Activated CD4-positive, alpha-beta T cell treated with anti-CD3 and anti-CD28 coated beads for 1 hour (primary cell): ENCODE data around the gene GPATCH8.
"Not testable (repeated sequence)": the region's sequence is repeated elsewhere in the genome, so short reads cannot be mapped to it uniquely, and the experiment has no call there.

Experiments
- DNase-seq: peaks from one replicate; pipeline ENCODE4 v3.0.0-alpha.2; 2020

GPATCH8 gene

DNA sequence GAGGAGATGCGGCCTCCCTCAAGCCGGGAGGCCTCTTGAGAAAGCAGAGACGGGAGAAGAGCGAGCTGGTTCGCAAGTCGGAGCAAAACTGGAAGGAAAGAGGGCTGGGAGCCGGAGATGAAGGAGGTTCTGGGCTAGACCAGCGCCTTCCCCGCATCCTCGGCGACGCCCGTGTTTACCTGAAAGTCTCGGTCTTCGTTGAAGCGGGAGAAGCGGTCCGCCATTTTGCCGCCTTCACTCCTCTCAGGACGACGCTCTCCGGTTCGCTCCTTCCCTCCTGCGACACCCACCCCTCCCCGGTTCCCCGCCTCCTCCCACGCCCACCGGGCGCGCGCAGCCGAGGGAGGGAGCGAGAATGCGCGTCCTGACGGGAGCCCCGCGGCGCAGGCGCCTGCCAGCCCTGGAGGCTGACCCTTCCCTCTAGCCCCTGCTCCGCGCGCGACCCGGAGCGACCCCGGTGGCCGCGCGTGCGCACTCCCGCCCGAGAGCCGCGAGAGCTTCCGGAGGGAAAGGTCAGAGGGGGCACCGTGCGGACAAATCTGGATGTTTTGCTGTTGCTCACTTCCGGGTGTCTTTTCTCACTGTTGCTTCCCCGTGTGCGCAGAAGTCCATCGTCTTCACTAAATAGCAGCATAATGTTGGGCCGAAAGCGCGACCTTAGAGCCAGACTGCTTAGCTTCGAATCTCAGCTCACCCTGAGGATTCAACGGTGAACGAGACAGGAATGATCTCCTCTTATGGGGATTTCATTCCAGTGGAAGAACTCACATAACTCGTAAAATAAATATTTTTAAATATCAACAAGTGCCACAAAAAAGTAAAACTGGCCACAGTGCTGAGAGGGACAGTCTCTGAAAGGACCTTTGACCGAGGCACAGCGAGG, at the start of gene GPATCH8:
GPATCH8 (minus strand) TSS at position 260 of the 883 bp plus-strand sequence; CDS start at position 224, 36 bp downstream.
- DNase-seq = peak; percentile 88

DNA sequence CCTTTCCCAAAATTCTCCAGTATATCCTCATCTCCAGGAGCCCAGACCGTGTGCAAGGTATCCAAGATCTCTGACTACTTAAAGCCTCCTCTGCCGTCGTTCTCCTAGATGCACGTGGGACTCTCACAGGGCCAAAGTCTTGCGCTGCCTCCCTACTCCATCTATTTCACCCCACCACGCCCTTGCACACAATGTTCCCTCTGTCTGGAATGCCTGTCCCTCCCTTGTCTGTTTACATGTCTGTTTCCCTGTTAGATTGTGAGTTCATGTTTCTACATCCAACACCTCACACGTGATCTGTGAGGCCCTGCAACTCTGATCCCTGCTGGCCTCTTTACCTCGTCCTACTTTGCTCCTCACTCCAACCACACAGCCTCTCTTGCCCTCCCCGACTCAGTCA, 49.2 kb upstream of the GPATCH8 start:
- no peak for DNase-seq

DNA sequence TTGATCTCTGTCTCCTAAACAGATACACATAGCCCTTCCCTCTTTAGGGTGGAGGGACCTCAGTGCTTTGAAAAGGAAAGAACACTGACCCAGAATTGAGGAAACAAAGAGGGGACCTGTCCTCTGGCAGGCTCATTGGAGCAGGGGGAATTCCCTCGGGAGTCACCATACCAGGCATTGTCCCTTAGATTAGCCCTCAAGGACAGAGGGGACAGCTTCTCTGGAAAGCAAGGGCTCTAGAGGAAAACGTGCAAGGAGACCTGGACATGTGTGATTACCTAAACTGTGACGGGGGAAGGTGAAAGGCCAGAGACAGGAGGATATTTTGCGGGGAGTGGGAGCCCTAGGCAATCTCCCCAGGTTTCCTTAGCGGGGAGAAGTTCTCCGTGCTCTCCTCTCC, 46.5 kb upstream of the GPATCH8 start:
- DNase-seq = no peak

- DNase-seq = no peak
Observed at GRCh38 chr17:44548376-44549230, 45.4 kb upstream of the GPATCH8 start.

GRCh38 chr17:44547625-44548267, 44.5 kb upstream of the GPATCH8 start:
- no peak for DNase-seq

DNA sequence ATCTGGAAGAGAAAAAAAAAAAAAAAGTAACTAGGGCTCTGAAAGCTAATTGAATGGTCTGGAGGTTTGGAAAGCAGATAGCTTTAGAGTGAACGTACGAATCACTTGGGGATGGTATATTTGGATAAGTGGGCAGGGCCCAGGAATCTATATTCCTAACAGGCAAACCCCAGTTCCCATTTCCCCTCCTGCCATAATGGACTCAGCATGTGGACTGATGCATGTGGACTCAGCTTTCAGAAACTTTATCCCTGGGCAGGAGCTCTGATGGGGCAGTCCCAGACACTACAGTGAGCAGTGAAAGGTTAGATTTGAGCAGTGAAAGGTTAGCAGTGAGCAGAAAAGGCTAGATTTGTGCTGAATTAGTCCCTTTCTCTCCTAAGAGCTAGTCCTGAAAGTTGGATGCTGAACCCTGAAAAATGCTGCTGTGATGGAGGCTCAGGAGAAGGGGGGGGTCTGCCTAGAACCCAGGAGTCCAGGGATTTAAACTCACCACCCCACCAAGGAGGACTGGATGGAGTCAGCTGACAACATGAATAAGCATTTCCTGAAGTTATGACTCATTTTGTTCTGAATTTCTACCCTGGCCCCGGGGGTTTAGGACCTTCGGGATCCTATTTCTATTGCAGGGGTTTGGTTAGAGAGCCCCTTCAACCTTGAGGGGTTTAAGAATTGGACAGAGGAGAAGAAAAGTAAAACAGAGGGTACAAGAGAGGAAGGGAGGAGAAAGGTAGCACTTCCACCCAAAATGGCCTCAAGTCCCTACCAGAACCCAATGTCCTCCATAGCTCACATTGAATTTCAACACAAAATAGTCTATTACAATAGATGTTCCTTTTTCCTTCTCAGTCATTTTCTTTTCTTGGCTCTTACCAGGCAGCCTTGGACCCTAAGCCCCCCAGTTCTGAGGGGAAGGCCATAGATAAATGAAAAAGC, 43.7 kb upstream of the GPATCH8 start:
- DNase-seq = no peak

GRCh38 chr17:44543905-44544523, 40.8 kb upstream of the GPATCH8 start:
- DNase-seq = no peak

GRCh38 chr17:44543213-44543904, 40.2 kb upstream of the GPATCH8 start:
- no peak for DNase-seq

- no peak for DNase-seq
Observed at GRCh38 chr17:44541884-44542581, 38.8 kb upstream of the GPATCH8 start.

GRCh38 chr17:44540246-44541084, 37.3 kb upstream of the GPATCH8 start:
- DNase-seq = no peak

GRCh38 chr17:44539673-44540072, 36.5 kb upstream of the GPATCH8 start:
- no peak for DNase-seq

DNA sequence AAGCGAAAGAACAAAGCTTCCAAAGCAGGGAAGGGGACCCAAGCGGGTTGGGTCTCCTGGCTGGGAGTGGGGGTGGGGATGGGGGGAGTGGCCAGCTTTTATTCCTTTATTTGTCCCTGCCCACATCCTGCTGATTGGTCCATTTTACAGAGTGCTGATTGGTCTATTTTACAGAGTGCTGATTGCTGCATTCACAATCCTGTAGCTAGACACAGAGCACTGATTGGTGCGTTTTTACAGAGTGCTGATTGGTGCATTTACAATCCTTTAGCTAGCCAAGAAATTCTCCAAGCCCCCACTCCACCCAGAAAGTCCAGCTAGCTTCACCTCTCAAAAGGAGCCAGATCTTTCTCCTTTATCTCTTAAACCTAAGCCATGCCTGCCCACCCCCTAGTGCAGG, 34.7 kb upstream of the GPATCH8 start:
- not testable (repeated sequence) for DNase-seq

DNA sequence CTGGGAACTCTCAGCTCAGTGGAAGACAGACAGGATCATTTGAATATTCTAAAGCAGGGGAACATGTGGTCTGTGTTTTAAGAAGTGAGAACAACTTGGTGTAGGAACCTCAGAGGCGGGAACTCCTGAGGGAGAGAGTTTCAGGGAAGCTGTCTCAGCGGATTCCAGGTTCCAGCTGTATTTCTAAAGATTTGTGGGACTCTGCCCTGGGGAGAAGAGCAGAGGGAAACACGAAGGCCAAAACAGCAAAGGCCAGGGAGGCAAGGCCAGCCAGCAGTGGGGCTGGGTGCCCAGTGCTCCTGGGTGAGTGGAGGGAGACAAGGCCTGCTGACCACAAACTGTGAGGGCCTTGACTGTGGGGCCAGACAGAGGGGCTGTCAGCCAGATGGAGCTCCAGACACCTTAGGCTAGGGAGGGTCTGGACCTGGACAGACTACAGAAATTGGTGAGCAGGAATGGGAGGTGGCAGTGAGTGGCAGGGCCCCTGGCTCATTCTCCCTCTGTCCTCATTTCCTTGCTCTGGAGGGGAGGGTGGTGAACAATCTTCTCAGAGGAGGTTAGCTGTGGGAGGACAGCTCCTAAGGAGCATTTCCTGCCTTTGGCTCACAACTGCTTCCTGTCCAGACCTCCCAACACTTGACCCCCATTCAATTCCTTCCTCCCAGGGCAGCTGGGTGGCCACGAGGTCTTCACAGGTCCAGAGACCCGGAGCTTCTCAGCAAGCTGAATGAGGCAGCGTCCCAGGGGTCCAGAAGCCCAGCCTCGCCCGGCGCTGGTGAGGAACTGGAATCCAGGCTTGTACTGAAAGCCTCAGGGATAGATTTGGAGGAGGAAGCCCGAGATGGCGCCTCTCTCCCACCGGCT, 33.1 kb upstream of the GPATCH8 start:
- no peak for DNase-seq

DNA sequence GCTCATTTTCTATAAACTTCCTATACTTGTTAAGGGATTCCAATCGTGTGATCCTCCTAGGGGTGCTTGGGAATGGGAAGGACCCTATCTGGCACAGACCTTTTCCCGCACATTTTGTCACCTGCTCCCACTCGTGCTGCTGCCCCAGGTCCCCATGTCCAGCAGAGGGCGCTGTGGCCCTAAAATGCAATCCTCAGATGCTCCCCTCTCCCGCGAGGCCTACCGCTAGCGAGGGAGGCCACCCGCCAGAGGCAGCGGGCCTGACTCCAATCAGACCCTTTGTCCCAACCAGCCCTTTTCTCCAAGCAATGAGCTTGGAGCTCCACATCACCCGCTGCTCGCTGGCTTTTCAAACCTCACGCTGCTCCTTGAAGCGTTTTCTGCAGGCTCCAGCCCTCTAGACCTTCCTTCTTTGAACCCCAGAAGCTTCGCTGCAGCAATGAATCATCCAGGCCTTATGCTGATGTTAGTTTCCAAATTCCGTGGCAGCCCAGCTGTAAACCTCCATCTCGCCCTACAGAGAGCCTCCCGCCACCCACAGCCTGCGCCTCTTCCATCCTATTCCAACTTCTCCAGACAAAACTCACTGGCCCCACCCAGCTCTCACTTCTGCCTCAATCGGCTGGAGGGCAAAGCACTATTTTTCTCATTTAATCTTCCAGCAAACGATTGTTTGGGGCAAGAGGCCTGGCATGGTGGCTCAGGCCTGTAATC, 30.5 kb upstream of the GPATCH8 start:
- peak; percentile 76 for DNase-seq

DNA sequence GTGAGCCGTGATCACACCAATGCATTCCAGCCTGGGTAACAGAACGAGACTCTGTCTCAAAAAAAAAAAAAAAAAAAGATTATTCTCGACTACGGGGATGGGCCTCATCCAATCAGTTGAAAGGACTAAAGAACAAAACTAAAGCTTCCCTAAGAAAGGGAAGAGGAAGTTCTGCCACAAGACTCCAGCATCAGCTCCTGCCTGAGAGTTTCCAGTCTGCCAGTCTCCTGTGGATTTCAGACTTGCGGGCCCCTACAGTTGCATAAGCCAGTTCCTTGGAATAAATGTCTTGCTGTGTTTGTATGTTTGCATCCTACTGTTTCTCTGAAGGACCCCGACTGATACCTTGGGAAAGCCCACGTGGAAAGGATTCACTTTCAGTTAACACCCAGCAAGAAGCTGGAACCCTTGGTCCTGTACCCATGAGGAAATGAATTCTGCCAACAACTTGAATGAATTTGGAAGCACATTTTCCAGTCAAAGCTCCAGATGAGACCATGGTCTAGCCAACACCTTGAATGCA, 27.8 kb upstream of the GPATCH8 start:
- DNase-seq = no peak

GRCh38 chr17:44529864-44530263, 26.7 kb upstream of the GPATCH8 start:
- DNase-seq = no peak

DNA sequence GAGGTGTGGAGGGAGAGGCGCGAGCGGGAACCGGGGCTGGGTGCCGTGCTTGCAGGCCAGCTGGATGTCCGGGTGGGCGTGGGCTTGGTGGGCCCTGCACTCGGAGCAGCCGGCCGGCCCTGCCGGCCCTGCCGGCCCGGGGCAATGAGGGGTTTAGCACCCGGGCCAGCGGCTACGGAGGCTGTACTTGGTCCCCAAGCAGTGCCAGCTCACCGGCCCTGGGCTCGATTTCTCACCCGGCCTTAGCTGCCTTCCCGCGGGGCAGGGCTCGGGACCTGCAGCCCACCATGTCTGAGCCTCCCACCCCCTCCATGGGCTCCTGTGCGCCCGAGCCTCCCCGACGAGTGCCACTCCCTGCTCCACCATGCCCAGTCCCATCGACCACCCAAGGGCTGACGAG, 24.7 kb upstream of the GPATCH8 start:
- no peak for DNase-seq
